ENCODE results near the gene SYPL1.
A peak's percentile ranks its signal among the peaks of the same experiment; 100 is the strongest.

The SYPL1 gene

DNA sequence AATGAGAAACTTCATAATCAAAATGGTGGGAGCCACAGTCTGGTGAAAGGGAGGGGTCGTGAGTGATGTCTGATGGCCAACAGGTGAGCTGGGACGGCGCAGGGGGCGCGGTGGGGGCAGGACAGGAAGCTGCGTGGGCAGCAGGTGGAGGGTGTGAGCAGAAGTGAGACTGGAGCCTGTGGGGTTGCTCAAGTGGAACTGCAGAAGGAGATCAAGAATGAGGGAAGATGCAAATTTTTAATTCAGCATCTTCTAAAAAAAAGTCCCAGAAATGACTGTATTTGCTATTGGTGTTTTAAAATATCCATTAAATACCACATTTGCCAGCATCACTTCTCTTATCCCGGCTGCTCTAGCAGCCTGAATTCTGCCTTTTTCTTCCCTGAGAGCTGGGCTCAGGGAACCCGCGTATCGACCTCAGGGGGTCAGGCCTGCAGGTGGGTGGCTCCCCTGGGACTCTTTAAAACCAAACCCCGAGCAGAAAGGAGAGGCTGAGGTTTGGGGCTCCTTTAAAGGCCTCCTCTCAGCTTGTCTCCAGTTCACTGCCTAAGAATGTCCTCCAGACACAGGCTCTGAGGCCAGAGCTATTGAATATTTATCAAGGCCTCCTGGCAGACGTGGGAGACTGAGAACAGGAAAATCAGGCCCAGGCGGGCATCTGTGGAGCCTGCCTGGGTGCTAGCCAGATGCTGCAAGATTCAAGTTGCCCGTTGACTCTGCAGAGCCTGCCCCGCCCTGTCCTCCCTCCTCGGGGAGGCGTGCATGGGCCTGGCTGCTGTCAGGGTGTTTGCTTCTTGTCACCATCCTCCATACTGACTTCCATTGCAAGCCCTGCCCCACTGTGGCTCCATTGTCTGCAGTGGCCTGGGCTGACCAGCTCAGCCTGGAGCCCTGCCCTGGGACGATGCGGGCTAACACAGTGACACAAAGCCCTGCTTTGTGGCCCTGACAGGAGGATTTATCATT, 53.9 kb downstream of the SYPL1 start:
- Histone ChIP-seq H3K4me3 (ENCODE audit: low read depth in 1 of 2, low read length in 2 of 2) (no peak overlapping the region), H3K27ac (ENCODE audit: low read length) (peak overlapping the region; percentile 34; the same call in 1 of the 2 replicates), H3K9me3 (ENCODE audit: insufficient read depth, low read length, severe bottlenecking) (no peaks in the 10 kb centered on the region), H3K79me2 (ENCODE audit: insufficient read depth, low read length) (no peaks in the 10 kb centered on the region), H4K20me1 (ENCODE audit: insufficient read depth, low read length) (no peaks in the 10 kb centered on the region), H3K27me3 (ENCODE audit: insufficient read depth, low read length, poor library complexity) (peaks cover 7% of the 10 kb centered on the region), H3K36me3 (ENCODE audit: insufficient read depth, low read length) (no peaks in the 10 kb centered on the region), H2AFZ (ENCODE audit: low read depth, low read length) (no peak overlapping the region), H3K9ac (ENCODE audit: low read depth, low read length) (no peak overlapping the region), H3K4me2 (ENCODE audit: insufficient read depth, low read length) (no peak overlapping the region), H3K4me1 (ENCODE audit: insufficient read depth, low read length) (peaks cover 28% of the 10 kb centered on the region)
- no peak for TF ChIP-seq EZH2 (IDR thresholded peaks at IDR 0.05; ENCODE audit: borderline replicate concordance, low read depth, low read length, severe bottlenecking)
- TF ChIP-seq, protein P1, sequence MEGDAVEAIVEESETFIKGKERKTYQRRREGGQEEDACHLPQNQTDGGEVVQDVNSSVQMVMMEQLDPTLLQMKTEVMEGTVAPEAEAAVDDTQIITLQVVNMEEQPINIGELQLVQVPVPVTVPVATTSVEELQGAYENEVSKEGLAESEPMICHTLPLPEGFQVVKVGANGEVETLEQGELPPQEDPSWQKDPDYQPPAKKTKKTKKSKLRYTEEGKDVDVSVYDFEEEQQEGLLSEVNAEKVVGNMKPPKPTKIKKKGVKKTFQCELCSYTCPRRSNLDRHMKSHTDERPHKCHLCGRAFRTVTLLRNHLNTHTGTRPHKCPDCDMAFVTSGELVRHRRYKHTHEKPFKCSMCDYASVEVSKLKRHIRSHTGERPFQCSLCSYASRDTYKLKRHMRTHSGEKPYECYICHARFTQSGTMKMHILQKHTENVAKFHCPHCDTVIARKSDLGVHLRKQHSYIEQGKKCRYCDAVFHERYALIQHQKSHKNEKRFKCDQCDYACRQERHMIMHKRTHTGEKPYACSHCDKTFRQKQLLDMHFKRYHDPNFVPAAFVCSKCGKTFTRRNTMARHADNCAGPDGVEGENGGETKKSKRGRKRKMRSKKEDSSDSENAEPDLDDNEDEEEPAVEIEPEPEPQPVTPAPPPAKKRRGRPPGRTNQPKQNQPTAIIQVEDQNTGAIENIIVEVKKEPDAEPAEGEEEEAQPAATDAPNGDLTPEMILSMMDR (IDR thresholded peaks at IDR 0.05; ENCODE audit: borderline replicate concordance, extremely low read depth, low read length, poor library complexity, severe bottlenecking) = no peak
- ATAC-seq (ENCODE audit: insufficient read depth, low read depth) (peak; percentile 66), DNase-seq (peak; percentile 66)

DNA sequence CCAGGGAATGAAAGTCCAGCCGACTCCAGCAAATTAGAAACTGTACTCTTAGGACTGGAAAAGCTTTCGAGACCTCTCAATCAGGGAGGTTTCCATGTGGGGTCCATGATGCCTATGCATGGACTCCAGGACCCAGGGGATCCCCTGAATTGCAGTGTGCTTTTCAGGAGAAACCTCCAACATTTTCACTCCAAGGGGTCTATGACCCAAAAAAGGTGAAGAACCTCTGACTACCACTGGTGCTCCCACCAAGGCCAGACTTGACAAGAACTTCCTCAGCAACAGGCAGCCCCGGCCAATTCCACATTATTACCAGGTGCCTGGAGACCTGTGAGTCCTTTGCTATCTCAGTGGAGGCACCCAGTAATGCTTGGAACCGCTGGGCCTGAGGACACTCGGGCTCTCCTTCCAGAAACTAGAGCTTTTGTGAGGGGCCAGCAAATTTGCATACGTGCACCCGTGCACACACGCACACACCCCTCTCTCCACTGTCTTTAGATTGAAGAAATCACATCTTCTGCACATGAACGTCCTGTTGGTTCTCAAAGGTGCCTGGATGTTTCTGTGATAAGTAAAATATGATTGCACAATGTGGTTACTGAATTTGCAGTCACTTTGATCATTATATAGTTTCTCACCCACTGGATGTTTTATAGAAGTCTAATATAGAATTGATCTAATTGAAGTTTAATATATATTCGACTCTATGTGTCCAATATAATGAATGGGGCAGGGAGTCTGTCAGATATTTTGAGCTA, 54.7 kb downstream of the SYPL1 start:
- no peaks in the 10 kb centered on the region for H3K79me2 ChIP-seq (ENCODE audit: insufficient read depth, low read length)
- H3K36me3 ChIP-seq (ENCODE audit: insufficient read depth, low read length) = no peaks in the 10 kb centered on the region
- ATAC-seq (ENCODE audit: insufficient read depth, low read depth) = no peak; the same call in 2 of the 3 replicates
- peaks cover 12% of the 10 kb centered on the region for H3K27me3 ChIP-seq (ENCODE audit: insufficient read depth, low read length, poor library complexity)
- H4K20me1 ChIP-seq (ENCODE audit: insufficient read depth, low read length) = no peaks in the 10 kb centered on the region
- DNase-seq = no peak
- no peak for TF ChIP-seq EZH2 (IDR thresholded peaks at IDR 0.05; ENCODE audit: borderline replicate concordance, low read depth, low read length, severe bottlenecking)
- TF ChIP-seq, protein P1 (IDR thresholded peaks at IDR 0.05; ENCODE audit: borderline replicate concordance, extremely low read depth, low read length, poor library complexity, severe bottlenecking) = no peak
- H3K9ac ChIP-seq (ENCODE audit: low read depth, low read length) = no peak overlapping the region
- H3K4me1 ChIP-seq (ENCODE audit: insufficient read depth, low read length) = peaks cover 28% of the 10 kb centered on the region
- no peak overlapping the region for H3K4me3 ChIP-seq (ENCODE audit: low read depth in 1 of 2, low read length in 2 of 2)
- peak overlapping the region; percentile 45 for H3K4me2 ChIP-seq (ENCODE audit: insufficient read depth, low read length)
- peak overlapping the region; percentile 23 for H2AFZ ChIP-seq (ENCODE audit: low read depth, low read length)
- H3K27ac ChIP-seq (ENCODE audit: low read length) = no peak overlapping the region
- no peaks in the 10 kb centered on the region for H3K9me3 ChIP-seq (ENCODE audit: insufficient read depth, low read length, severe bottlenecking)

DNA sequence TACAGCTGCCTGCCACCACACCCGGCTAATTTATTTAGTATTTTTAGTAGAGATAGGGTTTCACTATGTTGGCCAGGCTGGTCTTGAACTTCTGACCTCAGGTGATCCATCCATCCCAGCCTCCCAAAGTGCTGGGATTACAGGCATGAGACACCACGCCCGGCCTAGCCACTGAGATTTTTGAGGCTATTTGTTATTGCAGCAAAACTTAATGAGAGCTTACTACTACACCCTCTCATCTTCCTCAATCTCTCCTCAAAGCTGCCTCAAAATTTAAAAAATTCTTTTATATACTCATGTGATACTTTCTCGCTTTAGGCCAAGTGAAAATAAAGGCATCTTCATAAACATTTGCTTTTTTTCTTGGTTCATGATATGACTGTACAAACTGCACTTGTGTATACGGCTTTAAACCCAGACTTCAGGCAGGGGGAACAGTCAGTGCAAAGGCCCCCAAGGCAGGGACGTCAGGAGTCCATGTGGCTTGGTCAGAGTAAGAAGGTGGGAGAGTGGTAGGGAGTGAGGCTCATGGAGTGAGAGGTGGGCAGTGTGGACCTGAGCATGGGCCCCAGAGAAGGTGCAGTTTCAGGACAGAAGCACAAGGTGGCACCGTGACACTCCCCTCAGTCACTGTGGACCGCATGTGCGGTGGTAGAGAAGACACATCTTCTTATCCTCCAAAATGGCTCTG, 55.5 kb downstream of the SYPL1 start:
- Histone ChIP-seq H3K9me3 (ENCODE audit: insufficient read depth, low read length, severe bottlenecking) (no peaks in the 10 kb centered on the region), H3K27ac (ENCODE audit: low read length) (no peak overlapping the region), H3K4me3 (ENCODE audit: low read depth in 1 of 2, low read length in 2 of 2) (no peak overlapping the region), H2AFZ (ENCODE audit: low read depth, low read length) (peak overlapping the region; percentile 23; the same call in 1 of the 2 replicates), H3K4me2 (ENCODE audit: insufficient read depth, low read length) (peak overlapping the region; percentile 45), H3K9ac (ENCODE audit: low read depth, low read length) (no peak overlapping the region), H3K36me3 (ENCODE audit: insufficient read depth, low read length) (no peaks in the 10 kb centered on the region), H4K20me1 (ENCODE audit: insufficient read depth, low read length) (no peaks in the 10 kb centered on the region), H3K27me3 (ENCODE audit: insufficient read depth, low read length, poor library complexity) (peaks cover 15% of the 10 kb centered on the region), H3K79me2 (ENCODE audit: insufficient read depth, low read length) (no peaks in the 10 kb centered on the region), H3K4me1 (ENCODE audit: insufficient read depth, low read length) (peaks cover 28% of the 10 kb centered on the region)
- peak; percentile 80 for DNase-seq
- ATAC-seq (ENCODE audit: insufficient read depth, low read depth) = peak; percentile 95
- TF ChIP-seq, protein P1 (IDR thresholded peaks at IDR 0.05; ENCODE audit: borderline replicate concordance, extremely low read depth, low read length, poor library complexity, severe bottlenecking) = peak; percentile 99
- TF ChIP-seq EZH2 (IDR thresholded peaks at IDR 0.05; ENCODE audit: borderline replicate concordance, low read depth, low read length, severe bottlenecking) = no peak
